ENCODE measurements around the gene DPM3. TPM values are rescaled to one million over a fixed set of nuclear protein-coding genes. Genes with fewer than 3 reads are reported as not detected.
A peak's percentile ranks its signal among the peaks of the same experiment; 100 is the strongest.
"Not testable (repeated sequence)": the region's sequence is repeated elsewhere in the genome, so short reads cannot be mapped to it uniquely, and the experiment has no call there.

The DPM3 gene
- 65.8 and 168 TPM in 2 replicates for total RNA-seq (2014; rRNA removed; shearing (Covaris generic))

GRCh38 chr1:155139895-155140629 is at the start of gene DPM3:
TSS of gene DPM3 (minus strand) at chr1:155140531. CDS start at chr1:155140240, 291 bp downstream.
- DNase-seq (ENCODE audit: low read depth) = peak; percentile 77

GRCh38 chr1:155189926-155190325 is 49.6 kb upstream of the DPM3 start:
- DNase-seq (ENCODE audit: low read depth) = not testable (repeated sequence)

GRCh38 chr1:155188268-155188667 is 47.9 kb upstream of the DPM3 start:
- DNase-seq (ENCODE audit: low read depth) = no peak

- DNase-seq (ENCODE audit: low read depth) = no peak
These were observed 47.1 kb upstream of the DPM3 start for GRCh38 chr1:155187456-155187891.

- no peak for DNase-seq (ENCODE audit: low read depth)
These were observed 46.6 kb upstream of the DPM3 start for GRCh38 chr1:155186794-155187455.

GRCh38 chr1:155186067-155186793 is 45.9 kb upstream of the DPM3 start:
- no peak for DNase-seq (ENCODE audit: low read depth)

GRCh38 chr1:155185783-155186066 is 45.4 kb upstream of the DPM3 start:
- DNase-seq (ENCODE audit: low read depth) = no peak

GRCh38 chr1:155184835-155185782 is 44.8 kb upstream of the DPM3 start:
- no peak for DNase-seq (ENCODE audit: low read depth)

GRCh38 chr1:155184351-155184811 is 44.0 kb upstream of the DPM3 start:
- no peak for DNase-seq (ENCODE audit: low read depth)

- DNase-seq (ENCODE audit: low read depth) = no peak
These were observed 43.5 kb upstream of the DPM3 start for GRCh38 chr1:155183775-155184221.

- no peak for DNase-seq (ENCODE audit: low read depth)
These were observed 41.8 kb upstream of the DPM3 start for GRCh38 chr1:155182052-155182550.

GRCh38 chr1:155181371-155182051 is 41.2 kb upstream of the DPM3 start:
- no peak for DNase-seq (ENCODE audit: low read depth)

GRCh38 chr1:155179112-155180031 is 39.0 kb upstream of the DPM3 start:
- DNase-seq (ENCODE audit: low read depth) = no peak

GRCh38 chr1:155178441-155179111 is 38.2 kb upstream of the DPM3 start:
- DNase-seq (ENCODE audit: low read depth) = no peak

GRCh38 chr1:155177918-155178281 is 37.6 kb upstream of the DPM3 start:
- DNase-seq (ENCODE audit: low read depth) = no peak

- no peak for DNase-seq (ENCODE audit: low read depth)
These were observed 37.0 kb upstream of the DPM3 start for GRCh38 chr1:155177192-155177917.

- DNase-seq (ENCODE audit: low read depth) = peak; percentile 67
These were observed 36.3 kb upstream of the DPM3 start for GRCh38 chr1:155176544-155177071.

GRCh38 chr1:155175927-155176371 is 35.6 kb upstream of the DPM3 start:
- DNase-seq (ENCODE audit: low read depth) = no peak

Measured in RPMI7951 (cell line).